GM18873 (cell line): ENCODE results near the gene BCCIP.

ENCODE experiments used
- ATAC-seq: cut with Tn5 transposase; IDR thresholded peaks from one replicate; pipeline ENCODE4 v1.9.1; 2021; ENCODE audit warnings: mild to moderate bottlenecking, moderate library complexity, moderate number of reproducible peaks; ENCODE audit not compliant: unreplicated experiment, low FRiP score

BCCIP gene

DNA sequence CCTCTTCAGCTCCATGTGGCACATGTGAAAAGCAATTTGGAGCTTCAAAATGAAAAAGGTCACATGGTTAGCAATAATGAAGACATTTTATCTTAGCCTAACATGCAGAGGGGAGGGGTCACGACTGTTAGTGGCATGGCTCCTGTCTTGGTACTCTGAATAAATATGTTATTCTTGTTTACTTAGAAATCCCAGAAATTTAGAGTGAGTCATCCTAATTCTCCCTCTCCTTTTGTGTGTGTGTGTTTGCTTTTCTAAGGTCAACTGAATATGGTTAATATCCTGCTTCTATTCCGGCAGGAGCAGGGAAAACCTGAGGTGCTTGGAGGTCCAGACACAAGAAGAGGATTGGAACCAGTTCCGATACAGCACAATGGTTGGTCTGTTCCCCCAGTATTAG is 17.6 kb downstream of the BCCIP start:
- ATAC-seq, result no peak

DNA sequence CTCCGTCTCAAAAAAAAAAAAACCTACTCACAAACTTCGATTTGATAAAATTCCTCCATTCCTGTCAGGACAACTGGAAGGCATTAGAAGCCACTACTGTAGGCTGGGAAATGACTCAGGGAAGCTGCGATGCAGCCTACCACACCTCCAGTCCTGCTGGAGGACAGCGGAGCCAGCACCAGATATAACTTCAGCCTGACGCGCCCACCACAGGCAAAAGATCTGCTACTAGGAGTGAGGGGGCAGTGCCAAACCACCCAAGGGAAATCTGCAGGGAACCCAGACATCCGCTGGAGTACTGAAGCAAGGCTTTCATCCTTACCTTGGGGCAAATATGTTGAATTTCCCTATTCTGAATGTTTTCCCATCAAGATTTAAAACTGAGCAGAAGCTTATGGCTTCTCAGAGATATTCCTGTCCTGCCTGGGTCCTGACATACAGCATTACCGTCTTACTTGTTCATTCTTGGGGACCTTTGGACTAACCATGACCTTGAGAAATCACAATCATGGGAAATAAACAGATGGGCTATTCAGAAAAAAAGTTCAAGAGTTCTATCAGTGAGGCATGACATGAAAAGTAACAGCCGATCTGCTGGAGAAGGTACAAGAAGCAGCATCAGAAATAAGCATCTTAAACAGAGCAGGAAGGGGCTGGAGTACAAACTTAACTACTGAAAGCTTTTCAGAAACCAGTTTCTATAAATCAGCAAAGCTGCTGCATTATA is 20.4 kb downstream of the BCCIP start:
- no peak for ATAC-seq

- ATAC-seq, result no peak
Observed at GRCh38 chr10:125844751-125845221, 21.4 kb downstream of the BCCIP start.

DNA sequence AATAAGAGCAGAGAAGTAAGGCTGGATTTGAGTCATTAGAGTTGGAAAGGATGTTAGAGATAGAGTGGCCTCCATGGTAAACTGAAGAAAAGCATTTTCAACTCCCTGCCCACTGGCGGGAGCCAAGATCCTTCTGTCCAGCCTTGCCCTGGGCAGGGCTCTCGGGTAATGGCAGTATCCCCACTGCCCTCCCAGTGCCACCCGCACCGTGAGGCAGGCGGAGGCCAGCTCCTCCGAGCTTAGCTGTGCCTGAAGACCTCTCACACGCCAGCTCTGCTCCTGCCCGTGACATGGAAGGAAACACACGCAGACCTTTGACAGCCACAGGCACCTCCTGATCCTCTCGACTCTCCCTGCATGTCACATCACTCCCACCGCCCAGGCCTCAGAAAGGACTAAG is 22.3 kb downstream of the BCCIP start:
- no peak for ATAC-seq

DNA sequence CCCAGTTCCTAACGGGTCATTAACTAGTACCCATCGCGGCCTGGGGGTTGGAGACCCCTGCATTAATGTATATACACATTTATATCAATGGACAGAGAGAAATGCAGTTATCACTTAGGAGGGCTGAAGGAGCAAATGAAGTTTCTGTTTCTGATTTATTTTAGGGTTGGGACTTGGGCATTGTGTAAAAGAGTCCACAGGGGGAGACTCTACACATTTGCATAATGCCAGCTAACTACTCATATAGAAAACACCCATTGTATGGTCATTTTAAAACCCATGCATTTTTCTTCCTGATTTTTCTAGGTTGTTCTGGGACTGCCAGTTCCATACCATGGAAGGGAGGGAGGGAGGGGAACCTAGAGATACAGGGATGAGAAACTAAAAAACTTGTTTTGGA is 23.5 kb downstream of the BCCIP start:
- ATAC-seq, result no peak

GRCh38 chr10:125848371-125848770 is 25.0 kb downstream of the BCCIP start:
- no peak for ATAC-seq

DNA sequence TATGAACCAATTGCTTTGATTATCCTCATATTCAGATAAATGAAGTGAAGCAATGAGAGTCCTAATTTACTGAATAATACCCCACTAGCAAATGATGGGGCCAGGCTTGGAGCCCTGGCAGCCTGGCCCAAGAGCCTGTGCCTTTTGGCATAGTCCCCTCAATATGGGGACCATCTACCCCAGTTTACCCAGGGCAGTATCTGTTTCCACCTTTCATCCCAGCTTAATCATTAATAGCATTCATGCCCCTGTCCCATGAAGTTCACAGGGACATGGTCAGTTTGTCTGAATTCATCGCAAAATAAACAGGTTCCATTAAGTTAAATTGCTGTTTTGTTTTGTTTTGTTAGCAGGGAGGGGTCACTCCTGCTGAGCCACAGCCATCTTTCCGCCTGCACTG is 25.5 kb downstream of the BCCIP start:
- no peak for ATAC-seq

GRCh38 chr10:125849448-125849847 is 26.1 kb downstream of the BCCIP start:
- no peak for ATAC-seq

- ATAC-seq, result no peak
Observed at GRCh38 chr10:125850766-125851731, 27.7 kb downstream of the BCCIP start.

DNA sequence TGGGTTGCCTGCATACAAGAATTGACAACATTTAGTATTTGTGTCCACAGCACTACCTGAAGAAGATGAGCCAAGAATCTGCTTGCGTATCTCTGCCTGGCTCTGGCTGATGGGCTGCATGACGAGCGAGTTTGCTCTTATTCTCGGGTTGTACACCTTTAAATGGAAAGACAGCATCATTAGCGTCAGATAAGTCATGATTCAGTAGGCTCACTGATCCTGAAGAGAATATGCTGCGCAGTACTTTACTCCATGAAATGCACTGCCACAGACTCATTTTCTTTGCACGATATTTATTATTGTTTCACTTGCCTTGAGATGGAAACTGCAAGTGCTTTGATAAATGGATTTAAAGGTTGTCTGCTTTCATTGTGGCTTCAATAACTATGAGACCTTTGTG is 29.1 kb downstream of the BCCIP start:
- no peak for ATAC-seq

DNA sequence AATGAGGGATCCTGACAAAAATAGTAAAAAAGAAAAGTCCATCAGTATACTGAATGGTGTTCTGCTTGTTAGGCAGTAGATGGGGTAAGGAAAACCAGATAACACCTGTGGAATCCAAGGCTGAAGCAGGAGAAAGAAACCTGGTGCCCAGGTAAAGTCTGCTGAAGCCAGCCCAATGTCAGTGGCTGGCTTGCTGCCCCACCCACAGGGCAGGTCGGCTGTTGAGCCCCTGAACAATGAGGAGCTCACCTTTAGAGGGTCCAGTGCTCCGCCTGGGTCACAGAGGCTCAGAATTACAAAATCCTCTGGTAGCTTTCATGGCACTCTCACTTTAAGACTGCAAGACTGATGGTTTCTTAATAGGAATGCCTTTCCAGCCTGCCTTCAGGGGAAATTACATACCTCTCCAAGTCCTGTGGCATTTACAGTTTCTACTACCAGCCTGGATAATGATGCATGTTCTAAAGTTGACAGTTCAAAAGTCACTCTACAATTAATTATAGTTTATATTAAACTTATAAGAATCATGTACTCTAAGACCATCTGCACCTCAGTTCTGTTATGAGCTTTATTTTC is 33.9 kb downstream of the BCCIP start:
- no peak for ATAC-seq

- no peak for ATAC-seq
Observed at GRCh38 chr10:125859128-125859817, 35.9 kb downstream of the BCCIP start.

DNA sequence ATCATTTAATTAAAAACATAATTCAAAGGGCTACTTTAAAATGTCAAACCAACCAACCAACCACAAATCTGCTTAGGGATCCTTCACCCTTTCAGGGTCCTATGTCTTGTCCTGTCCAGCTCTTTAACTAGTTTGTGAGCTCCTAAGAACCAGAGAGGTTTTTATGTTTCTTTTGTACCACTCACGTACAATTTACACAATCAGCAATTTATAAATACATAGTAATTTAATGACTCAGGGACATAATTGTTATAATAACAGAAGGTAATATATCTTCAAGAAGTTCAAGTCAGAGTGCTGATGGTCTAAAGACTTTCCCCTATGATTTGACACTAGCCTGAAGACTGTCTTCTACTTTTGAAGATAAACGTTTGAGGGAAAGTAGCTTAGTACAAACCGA is 41.8 kb downstream of the BCCIP start:
- ATAC-seq, result no peak

GRCh38 chr10:125866421-125867029 is 43.2 kb downstream of the BCCIP start:
- no peak for ATAC-seq

DNA sequence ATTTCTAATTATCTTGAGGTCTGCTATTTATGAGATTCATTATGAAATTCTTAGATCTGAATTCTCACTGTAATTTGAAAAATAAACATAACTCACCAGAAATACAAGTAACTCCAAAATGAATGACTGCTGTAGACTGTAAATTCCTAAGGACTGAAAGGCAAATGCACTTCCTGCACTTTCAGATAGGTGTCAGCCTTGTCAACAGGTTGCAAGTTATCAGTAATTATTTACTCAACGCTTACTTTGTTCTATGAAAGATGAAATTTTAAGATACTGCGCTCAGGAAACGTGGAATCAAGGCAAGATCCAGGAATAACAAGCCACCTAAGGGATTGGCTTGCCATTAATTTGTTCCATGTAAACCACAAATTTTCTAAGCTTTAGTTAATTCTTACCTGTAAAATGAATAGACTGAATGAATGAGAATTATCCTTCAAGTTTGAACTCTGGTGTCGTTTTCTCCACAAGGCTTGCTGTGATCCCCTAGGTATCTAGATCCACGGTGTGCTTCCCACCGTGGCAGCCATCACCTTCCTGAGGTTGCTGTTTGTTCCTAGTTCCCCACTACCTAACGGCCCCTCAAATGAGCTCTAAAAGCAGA is 45.1 kb downstream of the BCCIP start:
- ATAC-seq, result no peak

DNA sequence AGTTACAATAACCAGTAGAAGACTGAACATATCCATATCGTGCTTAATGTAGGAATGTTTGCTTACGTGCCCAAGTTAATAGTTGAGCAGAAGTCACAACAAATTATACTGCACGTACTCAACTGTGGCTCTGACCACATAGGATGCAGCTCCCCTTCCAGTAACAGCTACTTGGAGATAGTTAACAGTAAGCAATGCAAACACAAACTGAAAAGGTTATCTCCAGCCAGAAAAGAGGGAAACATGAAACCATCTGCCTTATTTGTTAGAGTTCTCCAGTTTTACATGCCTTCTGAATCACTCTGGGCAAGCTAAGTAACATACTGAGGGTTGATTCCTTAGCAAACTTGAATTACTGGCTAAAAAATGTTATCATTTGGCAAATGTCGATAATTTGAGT is 48.0 kb downstream of the BCCIP start:
- no peak for ATAC-seq

DNA sequence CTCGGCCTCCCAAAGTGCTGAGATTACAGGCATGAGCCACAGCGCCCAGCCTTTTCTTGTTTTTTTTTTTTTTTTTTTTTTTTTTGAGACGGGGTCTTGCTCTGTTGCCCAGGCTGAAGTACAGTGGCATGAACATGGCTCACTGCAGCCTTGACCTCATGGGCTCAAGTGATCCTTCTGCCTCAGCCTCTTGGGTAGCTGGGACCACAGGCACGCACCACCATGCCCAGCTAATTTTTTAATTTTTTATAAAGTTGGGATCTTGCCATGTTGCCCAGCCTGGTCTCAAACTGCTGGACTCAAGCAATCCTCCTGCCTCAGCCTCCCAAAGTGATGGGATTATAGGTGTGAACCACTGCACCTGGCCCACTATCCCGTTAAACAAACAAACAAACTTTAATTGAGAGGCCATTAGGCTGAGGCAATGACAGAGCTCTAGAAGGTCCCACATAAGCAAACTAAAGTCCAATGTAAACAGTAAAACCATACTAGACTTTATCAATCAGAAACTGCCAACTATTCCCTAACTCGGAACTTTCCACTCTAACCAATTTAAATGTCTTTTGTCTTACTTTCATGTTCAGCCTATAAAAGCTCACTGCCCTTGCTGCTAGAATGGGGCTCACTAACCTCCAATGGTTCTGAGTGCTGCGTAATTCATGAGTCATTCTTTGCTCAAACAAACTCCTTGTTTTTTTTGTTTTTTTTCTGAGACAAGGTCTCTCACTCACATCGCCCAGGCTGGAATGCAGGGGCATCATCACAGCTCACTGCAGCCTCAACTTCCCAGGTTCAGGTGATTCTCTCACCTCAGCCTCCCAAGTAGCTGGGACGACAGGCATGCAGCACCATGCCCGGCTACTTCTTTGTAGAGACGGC is 55.9 kb downstream of the BCCIP start:
- ATAC-seq, result no peak

GRCh38 chr10:125880719-125881118 is 57.4 kb downstream of the BCCIP start:
- ATAC-seq, result no peak

- no peak for ATAC-seq
Observed at GRCh38 chr10:125881192-125881591, 57.8 kb downstream of the BCCIP start, which contains the start of gene DHX32. TSS of gene DHX32 (minus strand) at chr10:125881292. CDS start at chr10:125880824, 468 bp downstream.
